Right lobe of liver (tissue), 4 donors: Measurements from ENCODE around the gene CTF1.

Experiments
- POLR2A ChIP-seq: fragments of 450-650 bp; IDR thresholded peaks from one replicate; pipeline ENCODE4 v1.6.1; 2017; ENCODE audit warnings: antibody characterized with exemption, mild to moderate bottlenecking
- TF ChIP-seq, protein P1 (sequence below), 4 donors: fragments of 200-600 bp in 3 of 4; fragments of 450-650 bp in 1 of 4; IDR thresholded peaks; one replicate each; pipeline versions ENCODE4 v1.5.1 to v1.8.0; 2016 to 2022; ENCODE audit warnings: antibody characterized with exemption in 4 of 4, mild to moderate bottlenecking in 2 of 4
- donor health status: DM: no; HTN: no; CAD: no.
- donor health status: DM: no; HTN: no; CAD: no.
- donor health status: DM: no; HTN: yes; CAD: no.

DNA sequence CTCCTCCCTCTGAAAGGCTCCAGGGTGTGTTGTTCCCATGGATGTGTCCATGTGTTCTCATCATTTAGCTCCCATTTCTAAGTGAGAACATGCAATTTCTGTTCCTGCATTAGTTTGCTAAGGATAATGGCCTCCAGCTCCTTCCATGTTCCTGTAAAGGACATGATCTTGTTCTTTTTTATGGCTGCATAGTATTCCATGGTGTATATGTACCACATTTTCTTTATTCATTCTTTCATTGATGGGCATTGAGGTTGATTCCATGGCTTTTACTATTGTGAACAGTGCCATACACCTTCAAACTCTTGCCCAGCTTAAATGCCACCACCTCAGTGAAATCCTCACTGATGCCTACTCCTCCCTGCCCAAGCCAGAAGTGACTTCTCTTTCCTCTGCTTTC, 47.9 kb downstream of the CTF1 start:
- TF ChIP-seq, protein P1, sequence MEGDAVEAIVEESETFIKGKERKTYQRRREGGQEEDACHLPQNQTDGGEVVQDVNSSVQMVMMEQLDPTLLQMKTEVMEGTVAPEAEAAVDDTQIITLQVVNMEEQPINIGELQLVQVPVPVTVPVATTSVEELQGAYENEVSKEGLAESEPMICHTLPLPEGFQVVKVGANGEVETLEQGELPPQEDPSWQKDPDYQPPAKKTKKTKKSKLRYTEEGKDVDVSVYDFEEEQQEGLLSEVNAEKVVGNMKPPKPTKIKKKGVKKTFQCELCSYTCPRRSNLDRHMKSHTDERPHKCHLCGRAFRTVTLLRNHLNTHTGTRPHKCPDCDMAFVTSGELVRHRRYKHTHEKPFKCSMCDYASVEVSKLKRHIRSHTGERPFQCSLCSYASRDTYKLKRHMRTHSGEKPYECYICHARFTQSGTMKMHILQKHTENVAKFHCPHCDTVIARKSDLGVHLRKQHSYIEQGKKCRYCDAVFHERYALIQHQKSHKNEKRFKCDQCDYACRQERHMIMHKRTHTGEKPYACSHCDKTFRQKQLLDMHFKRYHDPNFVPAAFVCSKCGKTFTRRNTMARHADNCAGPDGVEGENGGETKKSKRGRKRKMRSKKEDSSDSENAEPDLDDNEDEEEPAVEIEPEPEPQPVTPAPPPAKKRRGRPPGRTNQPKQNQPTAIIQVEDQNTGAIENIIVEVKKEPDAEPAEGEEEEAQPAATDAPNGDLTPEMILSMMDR (IDR thresholded peaks at IDR 0.05), result no peak
- no peak for TF ChIP-seq POLR2A
